Measurements from ENCODE around the gene ZNF862. TPM values are rescaled to one million over a fixed set of nuclear protein-coding genes. Genes with fewer than 3 reads are reported as not detected.
"Not testable (repeated sequence)": the region's sequence is repeated elsewhere in the genome, so short reads cannot be mapped to it uniquely, and the experiment has no call there.

The ZNF862 gene
- polyA plus RNA-seq, 5 donors, result 19.8 to 26.5 (median 25.3) TPM

DNA sequence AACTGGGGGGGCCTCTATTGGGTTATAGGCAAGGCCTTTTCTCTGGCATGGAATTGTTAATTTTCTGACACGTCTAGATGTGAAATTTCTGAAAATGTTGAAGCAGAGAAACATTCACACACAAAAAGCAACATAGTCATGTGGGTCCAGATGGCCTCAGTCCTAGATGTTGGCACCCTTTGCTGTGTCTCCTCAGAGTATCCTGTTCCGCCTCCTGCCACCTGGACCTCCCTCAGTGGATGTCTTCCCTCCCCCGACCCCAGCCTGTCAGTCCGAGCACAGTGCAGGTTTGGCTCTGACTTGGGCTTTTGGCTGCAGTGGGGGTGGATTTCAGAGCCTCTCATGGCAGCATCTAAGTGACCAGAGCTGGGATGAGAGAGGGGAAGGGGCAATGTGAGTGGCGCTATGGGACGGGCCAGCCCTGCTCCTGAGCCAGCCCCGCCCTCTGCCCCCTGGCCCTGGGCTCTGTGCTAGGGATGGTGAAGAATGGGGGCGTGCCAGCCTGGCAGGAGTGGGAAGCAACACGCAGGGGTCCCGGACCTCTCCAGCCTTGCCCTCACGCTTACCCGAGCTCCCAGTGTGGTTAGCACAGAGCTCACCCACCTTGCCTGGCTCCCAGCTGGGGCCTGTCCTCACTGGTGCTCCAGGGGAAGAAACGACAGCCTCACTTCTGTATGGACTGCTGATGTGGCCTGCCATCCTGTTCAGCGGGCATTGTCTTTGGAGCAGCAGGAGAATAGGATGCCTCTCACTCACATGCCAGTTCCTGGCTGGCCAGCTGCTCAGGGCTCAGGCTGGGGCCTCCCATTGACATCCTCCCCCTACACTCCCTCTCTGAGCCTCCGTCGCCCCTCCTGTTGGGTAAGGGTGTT is 41.8 kb downstream of the ZNF862 start:
- DNase-seq, result no peak

DNA sequence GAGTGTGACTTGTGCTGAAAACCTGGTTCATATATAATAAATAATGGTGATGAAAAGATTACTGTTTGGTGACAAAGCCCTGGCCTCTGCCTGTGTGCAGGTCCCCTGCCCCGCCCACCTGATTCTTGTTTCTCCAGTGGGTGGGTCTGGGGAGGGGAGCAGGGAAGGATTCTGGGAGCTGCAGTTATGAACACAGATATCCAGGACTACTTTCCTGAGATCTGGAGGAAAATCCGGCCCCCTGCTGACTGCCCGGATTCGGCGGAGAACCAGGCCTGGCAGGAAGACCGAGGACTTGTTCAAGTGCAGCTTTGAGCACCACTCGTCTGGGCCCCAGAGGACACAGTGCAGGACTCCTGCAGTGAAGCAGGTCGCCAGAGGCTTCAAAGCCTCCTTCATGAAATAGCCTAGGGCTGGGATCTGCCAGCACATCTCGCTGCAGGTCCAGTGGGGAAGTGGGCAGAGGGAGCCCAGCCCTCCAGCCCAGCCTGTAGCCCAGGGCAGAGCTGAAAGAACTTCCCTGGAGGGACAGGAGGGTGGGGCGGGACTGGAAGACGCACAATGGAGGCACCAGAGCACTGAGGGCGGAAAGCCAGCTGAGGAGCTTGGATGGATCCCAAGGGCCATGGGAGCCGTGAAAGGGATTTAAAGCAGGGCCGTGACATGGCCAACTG is 42.6 kb downstream of the ZNF862 start:
- DNase-seq, result no peak

DNA sequence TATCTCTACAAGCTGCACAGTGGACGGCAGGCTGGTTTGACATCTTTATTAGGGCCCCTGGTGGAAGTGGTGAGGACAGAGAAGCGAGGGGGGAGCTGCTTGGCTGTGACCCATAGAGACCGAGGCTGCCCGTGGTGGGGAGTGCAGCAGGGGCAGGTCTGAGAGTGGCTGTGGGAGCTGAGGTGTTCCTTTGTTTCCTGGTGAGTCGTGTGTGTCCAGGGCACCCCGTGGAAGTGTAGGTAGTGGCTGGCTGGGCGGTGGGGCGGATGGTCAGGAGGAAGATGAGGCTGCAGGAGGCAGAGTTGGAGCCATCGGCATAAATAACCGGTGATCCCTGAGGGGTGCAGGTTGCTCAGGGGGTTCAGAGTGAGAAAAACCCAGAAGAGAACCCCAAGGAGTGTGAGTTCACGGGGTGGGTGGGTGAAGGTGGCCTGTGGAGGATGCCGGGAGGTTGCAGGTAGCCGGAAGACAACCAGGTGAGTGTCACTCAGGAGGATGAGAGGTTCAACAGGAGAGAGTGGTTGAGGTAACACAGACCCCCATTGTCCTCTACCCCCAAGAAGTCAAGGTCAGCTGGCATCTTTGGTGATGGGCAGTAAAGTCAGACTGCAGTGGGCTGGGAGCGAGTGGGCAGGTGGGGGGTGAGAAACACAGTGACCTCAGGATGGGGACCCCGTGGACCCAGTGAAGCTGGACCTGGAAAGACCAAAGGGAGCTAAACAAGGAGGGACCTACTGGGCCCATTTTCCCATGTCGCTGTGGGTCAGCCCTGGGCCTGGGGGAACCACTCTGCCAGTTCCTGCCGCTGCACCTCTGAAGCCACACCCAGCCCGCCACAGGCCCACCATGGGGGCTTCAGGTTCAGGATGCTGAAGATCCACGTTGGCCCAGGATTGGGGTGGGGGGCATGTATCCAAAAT is 43.4 kb downstream of the ZNF862 start:
- no peak for DNase-seq

DNA sequence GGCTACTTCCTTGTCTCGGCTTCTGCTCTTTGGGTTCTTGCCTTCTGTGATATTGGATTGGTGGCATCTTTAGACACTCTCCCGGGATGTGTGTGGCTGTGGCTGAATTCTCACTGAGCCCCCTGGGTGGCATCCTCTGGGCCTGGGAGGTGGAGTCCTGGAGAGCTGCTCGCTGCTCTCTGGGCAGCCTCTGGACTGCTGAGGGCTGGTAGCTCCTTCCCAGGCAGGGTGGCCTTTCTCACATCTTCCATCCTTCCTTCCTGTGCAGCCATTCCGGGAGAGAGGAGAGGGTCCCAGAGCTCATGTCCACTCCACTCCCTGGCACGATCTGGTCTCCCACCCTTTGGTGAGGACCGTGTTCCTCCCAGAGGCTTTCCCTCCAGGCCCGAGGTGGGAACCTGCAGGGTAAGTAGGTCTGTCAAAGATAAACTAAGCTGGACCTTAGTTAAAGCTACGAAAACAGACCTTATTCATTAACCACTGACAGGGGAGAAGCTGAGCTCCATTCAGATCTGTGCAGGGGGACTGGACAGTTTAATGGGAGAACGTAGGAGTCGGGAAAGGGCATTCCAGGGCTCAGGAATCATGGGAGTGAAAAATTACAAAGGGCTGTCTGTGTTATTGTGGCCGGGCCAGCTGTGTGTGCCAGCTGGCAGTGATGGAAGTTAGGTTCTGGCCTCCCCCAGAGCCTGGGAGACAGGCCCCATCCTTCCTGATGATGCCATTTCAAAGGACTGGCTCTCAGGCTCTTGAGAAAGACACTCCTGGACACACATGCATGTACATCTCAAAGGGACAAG is 44.3 kb downstream of the ZNF862 start:
- no peak for DNase-seq

DNA sequence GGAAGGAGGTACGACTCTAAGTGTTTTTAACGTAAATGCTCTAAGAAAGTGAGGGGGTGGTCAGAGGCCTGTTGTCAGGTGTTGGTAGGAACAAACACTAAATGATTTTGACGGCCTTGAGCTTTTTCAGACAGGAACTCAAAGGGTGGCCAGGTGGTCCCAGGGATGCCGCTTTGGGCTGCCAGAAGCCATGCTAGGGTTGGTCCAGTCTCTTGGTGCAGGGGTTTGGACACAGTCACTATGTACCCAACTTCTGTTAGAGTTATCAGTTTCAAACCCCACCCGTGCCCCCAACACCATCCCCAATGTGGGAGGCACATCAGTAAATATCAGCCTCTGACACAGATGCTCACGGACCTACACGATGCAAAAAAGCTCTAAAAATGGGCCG is 44.9 kb downstream of the ZNF862 start:
- no peak for DNase-seq

DNA sequence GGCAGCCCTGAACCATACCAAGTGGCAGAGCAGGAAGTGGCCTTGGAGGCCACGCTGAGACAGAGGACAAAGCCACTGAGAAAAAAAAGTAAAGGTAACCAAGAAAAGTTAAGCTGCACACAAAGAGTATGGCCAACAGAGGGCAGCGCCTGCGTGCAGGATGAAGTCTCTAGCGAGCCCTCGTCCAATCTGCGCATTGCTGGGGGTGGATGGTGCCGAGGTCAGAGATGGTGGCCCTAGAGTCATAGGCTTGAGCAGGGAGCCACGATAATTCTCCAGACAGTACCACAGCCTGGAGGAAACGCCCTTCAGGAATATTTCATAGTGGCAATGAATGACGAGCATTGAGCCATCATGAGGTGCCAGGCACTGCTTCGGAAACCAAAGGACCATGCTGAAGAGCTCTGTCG is 45.3 kb downstream of the ZNF862 start:
- no peak for DNase-seq

DNA sequence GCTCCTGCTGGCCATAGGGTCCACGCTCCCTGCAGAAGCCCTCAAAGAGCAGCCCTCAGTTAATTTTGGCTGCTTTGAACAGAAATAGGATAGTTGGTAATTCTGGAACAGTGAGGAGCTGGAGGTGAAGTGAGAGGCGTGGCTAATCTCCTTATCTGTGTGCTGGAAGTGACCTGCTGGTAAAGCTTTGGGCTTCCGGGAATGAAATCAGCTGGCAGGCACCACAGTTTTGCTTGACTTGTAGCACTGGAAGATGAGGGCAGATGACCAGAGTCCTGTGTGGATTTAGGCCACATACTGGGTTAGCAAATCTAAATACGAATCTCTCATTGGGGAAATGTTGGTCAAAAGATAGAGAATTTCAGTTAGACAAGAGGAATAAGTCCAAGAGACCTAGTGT is 45.8 kb downstream of the ZNF862 start:
- no peak for DNase-seq

DNA sequence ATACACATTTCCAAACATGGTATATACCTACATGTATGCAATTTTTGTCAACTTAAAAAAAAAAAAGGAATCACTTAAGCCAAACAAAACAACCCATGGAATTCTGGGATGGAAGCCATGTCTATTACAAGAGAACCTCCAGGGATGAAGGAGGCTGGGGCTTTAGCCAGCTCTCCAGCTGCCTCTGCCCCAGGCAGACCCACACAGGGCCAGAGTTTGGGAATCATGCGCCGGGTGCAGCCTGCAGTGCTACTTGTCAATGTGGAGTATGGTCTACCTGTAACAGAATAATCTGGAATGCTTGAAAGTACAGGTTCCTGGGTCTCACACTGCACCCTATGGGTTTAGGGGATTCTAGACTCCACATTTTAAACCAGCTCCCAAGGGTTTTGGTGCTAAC is 46.4 kb downstream of the ZNF862 start:
- no peak for DNase-seq

DNA sequence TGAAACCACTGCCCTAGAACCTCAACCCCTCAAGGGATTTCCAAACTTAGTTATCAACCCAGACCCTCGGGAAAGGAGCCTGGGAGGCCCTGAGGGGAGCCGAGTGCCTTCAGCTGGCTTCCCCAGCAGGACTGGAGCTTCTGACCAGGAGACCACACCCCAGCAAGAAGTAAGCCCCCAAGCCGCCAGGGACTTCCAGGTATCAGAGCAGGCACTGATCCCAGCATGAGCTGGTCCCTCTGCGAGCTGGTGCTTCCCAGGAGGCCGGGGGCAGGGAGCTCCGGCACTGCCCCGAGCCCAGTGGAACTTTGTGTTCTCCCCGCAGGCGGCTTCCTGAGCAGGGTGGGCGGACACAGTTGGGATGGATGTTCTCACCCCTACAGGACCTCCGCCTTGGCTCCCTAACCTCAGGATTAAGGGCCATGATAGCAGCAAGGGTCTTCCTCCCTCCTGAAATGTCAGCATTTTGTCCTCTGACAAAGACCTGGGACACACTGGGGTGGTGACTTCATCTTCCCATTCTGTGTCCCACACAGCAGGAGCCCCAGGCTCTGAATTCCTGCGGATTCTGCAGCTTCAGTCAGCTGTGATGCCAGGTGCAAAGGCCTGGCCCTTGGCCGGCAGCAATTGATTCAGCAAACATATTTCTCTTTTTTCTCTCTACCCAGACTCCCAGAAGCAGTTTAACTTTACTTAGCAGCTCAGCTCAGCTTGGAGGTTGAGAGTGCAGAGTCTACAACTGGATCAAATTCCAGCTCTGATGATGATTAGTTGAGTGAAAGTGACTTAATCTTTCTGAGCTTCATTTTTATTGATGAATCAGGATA is 47.2 kb downstream of the ZNF862 start:
- DNase-seq, result no peak

DNA sequence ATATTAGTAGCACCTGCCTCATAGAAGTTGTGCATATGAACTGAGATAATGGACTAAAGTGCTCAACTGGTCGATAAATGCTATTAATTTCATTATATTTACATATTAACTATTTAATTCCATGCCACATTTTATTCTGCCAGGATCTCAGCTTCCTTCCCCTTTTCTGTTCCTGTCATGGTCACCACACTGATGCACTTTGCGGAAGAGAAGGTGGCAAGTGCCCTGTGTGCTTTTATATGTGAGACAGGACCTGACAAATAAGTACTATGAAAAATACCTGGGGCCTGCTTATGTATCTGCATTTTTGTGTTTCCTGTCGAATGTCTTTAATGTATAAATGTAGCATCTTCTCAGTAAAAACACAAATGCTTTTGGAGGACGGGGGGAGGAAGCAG is 47.8 kb downstream of the ZNF862 start:
- no peak for DNase-seq

DNA sequence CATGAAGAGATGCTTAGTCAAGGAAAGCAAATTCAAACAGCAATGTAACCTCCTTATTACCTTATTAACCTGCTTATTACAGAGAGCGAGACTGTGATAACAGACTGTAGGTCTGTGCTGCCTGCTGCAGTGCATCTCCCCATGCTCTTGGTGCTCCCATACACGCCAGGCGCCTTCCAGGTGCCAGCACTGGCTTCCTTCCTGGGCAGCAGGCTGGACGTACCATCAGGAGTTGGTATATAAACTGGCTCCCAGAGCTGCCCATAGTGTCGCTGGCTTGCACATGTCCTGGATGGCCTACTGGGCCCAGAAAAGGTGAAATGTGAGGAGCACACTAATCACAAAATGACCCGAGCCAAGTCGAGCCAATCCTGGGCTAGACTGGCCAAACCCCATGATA is 49.1 kb downstream of the ZNF862 start:
- DNase-seq, result no peak

DNA sequence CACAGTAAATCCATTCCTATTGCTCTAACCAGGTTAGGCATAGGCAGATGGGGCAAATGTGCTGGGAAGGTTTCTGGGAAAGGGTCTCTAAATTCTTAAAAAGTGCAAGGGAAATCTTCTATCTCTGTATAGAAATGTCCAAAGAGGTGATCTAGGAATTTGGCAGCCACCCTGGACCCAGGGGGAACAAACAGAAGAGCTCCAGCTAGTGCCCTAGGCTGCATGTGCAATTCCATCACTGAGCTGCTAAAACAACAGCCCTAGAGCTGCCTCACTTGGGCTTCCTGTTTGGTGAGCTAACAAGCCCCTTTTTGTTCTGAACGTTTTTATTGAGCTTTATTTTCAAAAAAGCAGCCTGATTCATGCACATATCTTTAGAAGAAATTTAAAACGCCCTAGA is 52.5 kb downstream of the ZNF862 start:
- not testable (repeated sequence) for DNase-seq

DNA sequence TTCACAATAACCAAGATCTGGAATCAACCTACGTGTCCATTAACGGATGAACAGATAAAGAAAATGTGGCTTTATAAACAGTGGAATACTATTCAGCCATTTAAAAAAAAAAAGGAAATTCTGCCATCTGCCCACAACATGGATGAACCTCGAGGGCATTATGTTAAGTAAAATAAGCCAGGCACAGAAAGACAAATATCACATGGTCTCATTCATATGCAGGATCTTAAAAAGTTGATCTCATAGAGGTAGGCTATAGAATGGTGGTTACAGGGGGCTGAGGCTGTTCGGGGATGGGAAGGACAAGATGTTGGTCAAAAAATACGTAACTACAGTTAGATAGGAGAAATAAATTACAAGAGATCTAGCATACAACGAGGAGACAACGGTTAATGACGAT is 56.8 kb downstream of the ZNF862 start:
- not testable (repeated sequence) for DNase-seq

DNA sequence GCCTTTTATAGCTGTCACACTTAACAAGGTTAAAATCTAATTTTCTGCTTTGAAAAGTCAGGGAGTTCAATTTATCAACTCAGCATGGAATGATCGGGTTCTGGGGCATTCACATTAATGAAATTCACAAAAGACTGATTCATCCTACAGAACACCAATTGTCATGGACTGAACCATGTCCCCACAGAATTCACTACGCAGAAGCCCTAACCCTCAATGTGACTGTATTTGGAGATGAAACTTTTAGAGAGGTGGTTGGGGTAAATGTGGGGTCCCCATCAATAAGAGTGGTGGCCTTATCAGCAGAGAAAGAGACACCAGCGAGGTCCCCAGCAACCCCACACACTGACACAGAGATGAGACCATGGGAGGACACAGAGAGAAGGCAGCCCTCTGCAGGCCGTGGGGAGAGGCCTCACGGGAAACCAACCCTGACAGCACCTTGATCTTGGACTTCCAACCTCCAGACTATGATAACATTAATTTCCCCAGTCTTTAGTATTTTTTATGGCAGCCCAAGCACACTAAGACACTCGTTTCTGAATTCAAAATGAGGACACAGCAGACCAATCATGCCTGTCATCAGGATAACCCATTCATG is 69.7 kb downstream of the ZNF862 start:
- DNase-seq, result not testable (repeated sequence)

DNA sequence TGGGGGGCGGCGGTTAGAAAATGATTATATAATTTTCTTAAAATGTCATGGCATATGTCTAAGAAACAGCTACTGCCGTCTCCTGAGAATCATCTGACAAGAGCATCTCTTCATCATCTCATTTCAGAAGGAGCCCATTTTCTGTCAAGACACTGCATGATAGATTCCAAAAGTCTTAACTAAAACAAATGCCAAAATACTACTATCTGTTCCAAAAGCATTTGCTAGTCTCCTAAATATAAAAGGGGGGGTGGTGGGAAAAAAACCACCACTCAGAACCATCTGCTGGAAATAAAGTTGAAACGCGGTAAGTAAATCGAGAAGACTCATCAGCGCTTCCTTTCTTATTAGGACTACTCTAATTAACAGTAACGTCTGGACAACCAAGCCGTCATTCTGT is 72.0 kb downstream of the ZNF862 start:
- DNase-seq, result not testable (repeated sequence)

DNA sequence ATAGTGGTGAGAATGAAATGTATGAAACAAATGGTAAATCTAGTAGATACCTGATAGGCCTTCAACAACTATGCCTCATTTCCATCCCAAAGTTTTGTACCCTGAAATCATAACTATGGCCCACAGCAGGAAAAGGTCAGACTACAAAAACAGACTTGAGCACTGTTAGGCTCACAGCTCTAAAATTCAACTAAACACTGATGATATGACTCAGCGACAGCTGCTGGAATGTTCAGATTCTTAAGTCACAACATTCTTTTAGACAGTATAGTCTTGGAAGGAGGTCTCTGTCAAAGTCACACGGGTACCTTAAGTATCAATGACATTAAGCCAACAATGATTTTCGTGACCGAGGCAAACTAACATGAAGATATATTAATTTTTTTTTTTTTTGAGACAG is 74.0 kb downstream of the ZNF862 start:
- DNase-seq, result not testable (repeated sequence)
